NCI-H1417 (cell line): Measurements from ENCODE around the gene PSMC2.
"Not testable (repeated sequence)": the region's sequence is repeated elsewhere in the genome, so short reads cannot be mapped to it uniquely, and the experiment has no call there.

Experiments
- DNase-seq, 3 experiments: peaks; one replicate each; lab custom pipeline; 2025; lab: John Stamatoyannopoulos, UW

Gene PSMC2

GRCh38 chr7:103379270-103379975 lies 32.0 kb downstream of the PSMC2 start:
- no peak for DNase-seq

GRCh38 chr7:103380395-103381191 lies 33.1 kb downstream of the PSMC2 start:
- no peak for DNase-seq

- DNase-seq, result no peak
These were observed 34.0 kb downstream of the PSMC2 start for GRCh38 chr7:103381280-103382031.

- no peak for DNase-seq
These were observed 34.6 kb downstream of the PSMC2 start for GRCh38 chr7:103382032-103382402.

- DNase-seq, result no peak
These were observed 39.8 kb downstream of the PSMC2 start for GRCh38 chr7:103387242-103387641.

- no peak for DNase-seq
These were observed 41.2 kb downstream of the PSMC2 start for GRCh38 chr7:103388469-103389140.

GRCh38 chr7:103389263-103389662 lies 41.8 kb downstream of the PSMC2 start:
- no peak for DNase-seq

GRCh38 chr7:103391150-103391549 lies 43.7 kb downstream of the PSMC2 start:
- no peak for DNase-seq

GRCh38 chr7:103391976-103392375 lies 44.5 kb downstream of the PSMC2 start:
- no peak for DNase-seq

- no peak for DNase-seq
These were observed 47.1 kb downstream of the PSMC2 start for GRCh38 chr7:103394566-103394965.

- no peak for DNase-seq
These were observed 47.6 kb downstream of the PSMC2 start for GRCh38 chr7:103395071-103395470.

GRCh38 chr7:103396471-103396870 lies 49.0 kb downstream of the PSMC2 start:
- DNase-seq, result no peak

- no peak for DNase-seq
These were observed 51.2 kb downstream of the PSMC2 start for GRCh38 chr7:103398483-103399127.

- DNase-seq, result not testable (repeated sequence)
These were observed 52.2 kb downstream of the PSMC2 start for GRCh38 chr7:103399687-103400086.

- DNase-seq, result not testable (repeated sequence)
These were observed 58.6 kb downstream of the PSMC2 start for GRCh38 chr7:103405789-103406613.

- DNase-seq, result no peak
These were observed 64.7 kb downstream of the PSMC2 start for GRCh38 chr7:103412151-103412550.

GRCh38 chr7:103413407-103413806 lies 66.0 kb downstream of the PSMC2 start:
- no peak for DNase-seq

- DNase-seq, result no peak
These were observed 70.8 kb downstream of the PSMC2 start for GRCh38 chr7:103418241-103418640.
